ENCODE data around the gene TMEM150A. TPM values are rescaled to one million over a fixed set of nuclear protein-coding genes. Genes with fewer than 3 reads are reported as not detected.

TMEM150A gene
- total and polyA plus RNA-seq, 2 of the 4 experiments (the other 2 are of a cell fraction): 4.8 to 16.3 TPM

DNA sequence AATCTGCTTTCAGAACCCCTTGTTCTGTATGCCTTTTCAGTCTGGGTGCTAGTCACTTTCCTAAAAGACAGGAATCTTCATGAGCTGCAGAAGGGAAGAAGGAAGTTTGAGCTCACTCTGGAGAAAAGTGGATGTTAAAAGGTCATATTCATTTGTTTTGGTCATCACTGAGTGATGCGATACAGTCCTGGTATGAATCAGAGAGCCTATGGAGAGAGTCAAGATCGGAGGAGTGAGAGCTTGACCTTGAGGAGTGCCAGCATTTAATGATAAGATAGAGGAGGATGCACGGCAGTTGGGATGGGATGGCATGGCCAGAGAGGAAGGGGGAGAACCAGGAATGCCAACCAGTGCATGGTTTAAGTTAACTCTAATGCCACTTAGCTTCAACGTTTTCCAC, 33.1 kb upstream of the TMEM150A start:
- Histone ChIP-seq H4K20me1 (ENCODE audit: insufficient read depth, low read length) (peaks cover 15% of the 10 kb centered on the region), H3K27me3 (ENCODE audit: control insufficient read depth, insufficient read depth, low read length) (no peaks in the 10 kb centered on the region), H2BK5ac (ENCODE audit: low read depth, low read length, poor library complexity, severe bottlenecking) (no peak overlapping the region), H3K4me1 (ENCODE audit: control insufficient read depth, insufficient read depth, low read length) (0 out of 2 replicates have a peak, but pooled peaks cover 4% of the 10 kb centered on the region), H2AFZ (replicated peaks; ENCODE audit: low read length, poor library complexity) (no peak overlapping the region), H4K5ac (ENCODE audit: low read depth, low read length) (no peak overlapping the region), H2BK120ac (ENCODE audit: low read depth, low read length) (no peak overlapping the region), H4K8ac (ENCODE audit: low read depth in 2 of 2, low read length in 2 of 2) (no peak overlapping the region), H3K56ac (ENCODE audit: extremely low read depth, insufficient read depth, low read length) (no peak overlapping the region), H3K4me2 (ENCODE audit: low read depth, low read length) (no peak overlapping the region), H2BK15ac (ENCODE audit: low read depth, low read length) (no peak overlapping the region), H2AK9ac (replicated peaks; ENCODE audit: low read depth, low read length, poor library complexity) (no peak overlapping the region), H3K9me3 (ENCODE audit: control insufficient read depth, insufficient read depth, low read length) (no peaks in the 10 kb centered on the region), H3K4me3 (ENCODE audit: insufficient read depth, low read depth, low read length) (no peak overlapping the region), H2AK5ac (ENCODE audit: low read depth, low read length) (no peak overlapping the region), H4K91ac (ENCODE audit: insufficient read depth, low read depth, low read length) (no peak overlapping the region), H3K18ac (ENCODE audit: low read depth, low read length) (no peak overlapping the region), H2BK20ac (ENCODE audit: low read depth, low read length) (no peak overlapping the region), H3K9me1 (ENCODE audit: insufficient read depth, low read length) (no peaks in the 10 kb centered on the region), H3K9ac (ENCODE audit: low read depth, low read length) (no peak overlapping the region), H3K4ac (ENCODE audit: low read depth, low read length) (no peak overlapping the region), H3K23ac (ENCODE audit: low read depth, low read length) (0 out of 2 replicates have a peak overlapping the region, but pooled peaks have one; percentile 11), H3K27ac (ENCODE audit: insufficient read depth, low read length) (no peak overlapping the region), H3K79me1 (ENCODE audit: low read depth in 1 of 2, low read length in 2 of 2) (peaks cover 6 to 41% of the 10 kb centered on the region in 2 experiments), H3K14ac (replicated peaks; ENCODE audit: low read depth, low read length) (0 out of 2 replicates have a peak overlapping the region, but pooled peaks have one; percentile 5), H3K36me3 (ENCODE audit: control insufficient read depth, insufficient read depth, low read length) (peaks cover 56% of the 10 kb centered on the region)
- WGBS, 2 experiments (ENCODE audit: extremely low coverage in 2 of 2, insufficient read length in 1 of 2): 37% methylated on average over 2 of the region's 4 CpGs; no CpG with 5 or more reads in 1 of the 2 experiments
- TF ChIP-seq, protein P1, sequence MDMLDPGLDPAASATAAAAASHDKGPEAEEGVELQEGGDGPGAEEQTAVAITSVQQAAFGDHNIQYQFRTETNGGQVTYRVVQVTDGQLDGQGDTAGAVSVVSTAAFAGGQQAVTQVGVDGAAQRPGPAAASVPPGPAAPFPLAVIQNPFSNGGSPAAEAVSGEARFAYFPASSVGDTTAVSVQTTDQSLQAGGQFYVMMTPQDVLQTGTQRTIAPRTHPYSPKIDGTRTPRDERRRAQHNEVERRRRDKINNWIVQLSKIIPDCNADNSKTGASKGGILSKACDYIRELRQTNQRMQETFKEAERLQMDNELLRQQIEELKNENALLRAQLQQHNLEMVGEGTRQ (IDR thresholded peaks at IDR 0.05; ENCODE audit: low read depth, low read length): no peak
- TF ChIP-seq SMC3 (IDR thresholded peaks at IDR 0.05; ENCODE audit: low read depth, low read length) (no peak), RCOR1 (IDR thresholded peaks at IDR 0.05; ENCODE audit: insufficient replicate concordance, low read length) (no peak), CEBPB (IDR thresholded peaks at IDR 0.05; ENCODE audit: low read depth, low read length) (no peak), POLR2A (IDR thresholded peaks at IDR 0.05; ENCODE audit: low read depth, low read length) (no peak), MXI1 (IDR thresholded peaks at IDR 0.05; ENCODE audit: borderline replicate concordance, low read depth, low read length) (no peak)
- TF ChIP-seq, protein P2, sequence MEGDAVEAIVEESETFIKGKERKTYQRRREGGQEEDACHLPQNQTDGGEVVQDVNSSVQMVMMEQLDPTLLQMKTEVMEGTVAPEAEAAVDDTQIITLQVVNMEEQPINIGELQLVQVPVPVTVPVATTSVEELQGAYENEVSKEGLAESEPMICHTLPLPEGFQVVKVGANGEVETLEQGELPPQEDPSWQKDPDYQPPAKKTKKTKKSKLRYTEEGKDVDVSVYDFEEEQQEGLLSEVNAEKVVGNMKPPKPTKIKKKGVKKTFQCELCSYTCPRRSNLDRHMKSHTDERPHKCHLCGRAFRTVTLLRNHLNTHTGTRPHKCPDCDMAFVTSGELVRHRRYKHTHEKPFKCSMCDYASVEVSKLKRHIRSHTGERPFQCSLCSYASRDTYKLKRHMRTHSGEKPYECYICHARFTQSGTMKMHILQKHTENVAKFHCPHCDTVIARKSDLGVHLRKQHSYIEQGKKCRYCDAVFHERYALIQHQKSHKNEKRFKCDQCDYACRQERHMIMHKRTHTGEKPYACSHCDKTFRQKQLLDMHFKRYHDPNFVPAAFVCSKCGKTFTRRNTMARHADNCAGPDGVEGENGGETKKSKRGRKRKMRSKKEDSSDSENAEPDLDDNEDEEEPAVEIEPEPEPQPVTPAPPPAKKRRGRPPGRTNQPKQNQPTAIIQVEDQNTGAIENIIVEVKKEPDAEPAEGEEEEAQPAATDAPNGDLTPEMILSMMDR (conservative IDR thresholded peaks at IDR 0.05; ENCODE audit: low read depth, low read length): no peak
- intact Hi-C loops (cut with micrococcal nuclease) (no loop called here), dilution Hi-C loops (cut with HindIII; ENCODE audit: low sequenced_read_pairs, unreplicated experiment) (no loop called here), in situ Hi-C loops (cut with MboI; ENCODE audit: low sequenced_read_pairs) (loop anchor here (5.0 kb wide), 1 partner anchor 177 kb away; no protein-coding TSS in a partner anchor)
- CTCF ChIA-PET: interaction anchor here (0.6 to 2.7 kb wide), 3 partner anchors 14 to 73 kb away, joined by 4 to 18 read pairs (median 7); no protein-coding TSS in a partner anchor
- DNase-seq (peak; percentile 50), ATAC-seq (ENCODE audit: low read depth) (peak; percentile 68)
- POLR2A ChIA-PET (ENCODE audit: unreplicated experiment): no interaction called here
- BruUV-seq (replicated peaks): no TSS peak

All from IMR-90 (cell line).